SK-N-SH treated with all-trans-retinoic acid at 6 μM for 48 hours (cell line): Measurements from ENCODE around the gene CCDC146.

ENCODE experiments used
- ATAC-seq: fragments of 200-7000 bp; cut with Tn5 transposase; 3 replicates; pipeline ENCODE4 v1.9.1; 2020; ENCODE audit warnings: mild to moderate bottlenecking, moderate library complexity
- ARNTL ChIP-seq: fragments of 450-650 bp; formaldehyde crosslinking; IDR thresholded peaks from 2 replicates; pipeline ENCODE4 v1.5.0; 2020; ENCODE audit warnings: low read depth, mild to moderate bottlenecking, moderate library complexity, borderline replicate concordance
- BACH2 ChIP-seq: fragments of 250-450 bp; sonication (Bioruptor Pico); IDR thresholded peaks from 2 replicates; pipeline ENCODE4 v1.9.0; 2021; ENCODE audit warnings: mild to moderate bottlenecking, borderline replicate concordance
- CSDC2 ChIP-seq: fragments of 250-450 bp; sonication (Bioruptor Pico); IDR thresholded peaks from 2 replicates; pipeline ENCODE4 v1.5.0; 2020; ENCODE audit warnings: mild to moderate bottlenecking, moderate library complexity
- CSRNP3 ChIP-seq: fragments of 250-450 bp; sonication (Bioruptor Pico); IDR thresholded peaks from 2 replicates; pipeline ENCODE4 v1.5.1; 2021; ENCODE audit warnings: mild to moderate bottlenecking, moderate library complexity
- ESRRG ChIP-seq: fragments of 250-450 bp; sonication (Bioruptor Pico); IDR thresholded peaks from 2 replicates; pipeline ENCODE4 v1.6.1; 2021; ENCODE audit warnings: mild to moderate bottlenecking
- GLIS3 ChIP-seq: fragments of 250-450 bp; sonication (Bioruptor Pico); IDR thresholded peaks from 2 replicates; pipeline ENCODE4 v1.5.0; 2020; ENCODE audit warnings: mild to moderate bottlenecking, moderate library complexity
- ISL1 ChIP-seq: fragments of 250-450 bp; sonication (Bioruptor Pico); IDR thresholded peaks from 2 replicates; pipeline ENCODE4 v2.1.2; 2022; ENCODE audit warnings: mild to moderate bottlenecking, moderate library complexity
- PATZ1 ChIP-seq: fragments of 250-450 bp; sonication (Bioruptor Pico); IDR thresholded peaks from 2 replicates; pipeline ENCODE4 v1.8.0; 2020; ENCODE audit warnings: mild to moderate bottlenecking, moderate library complexity, borderline replicate concordance
- POU6F1 ChIP-seq: fragments of 250-450 bp; sonication (Bioruptor Pico); IDR thresholded peaks from 2 replicates; pipeline ENCODE4 v1.8.0; 2021; ENCODE audit warnings: low read depth, mild to moderate bottlenecking, moderate library complexity, borderline replicate concordance
- PPARA ChIP-seq: fragments of 250-450 bp; sonication (Bioruptor Pico); IDR thresholded peaks from 2 replicates; pipeline ENCODE4 v1.5.0; 2020; ENCODE audit warnings: mild to moderate bottlenecking, borderline replicate concordance
- RARB ChIP-seq: fragments of 250-450 bp; sonication (Bioruptor Pico); IDR thresholded peaks from 2 replicates; pipeline ENCODE4 v1.8.0; 2021; ENCODE audit warnings: mild to moderate bottlenecking, moderate library complexity
- SNAI2 ChIP-seq: fragments of 250-450 bp; sonication (Bioruptor Pico); IDR thresholded peaks from 2 replicates; pipeline ENCODE4 v1.5.0; 2020; ENCODE audit warnings: mild to moderate bottlenecking, moderate library complexity
- TCF4 ChIP-seq: fragments of 250-450 bp; sonication (Bioruptor Pico); IDR thresholded peaks from 2 replicates; pipeline ENCODE4 v1.8.0; 2021; ENCODE audit warnings: mild to moderate bottlenecking, moderate library complexity, borderline replicate concordance
- TOX ChIP-seq: fragments of 250-450 bp; sonication (Bioruptor Pico); IDR thresholded peaks from 2 replicates; pipeline ENCODE4 v1.8.0; 2021; ENCODE audit warnings: mild to moderate bottlenecking, moderate library complexity, borderline replicate concordance
- TSHZ2 ChIP-seq: fragments of 250-450 bp; sonication (Bioruptor Pico); IDR thresholded peaks from 2 replicates; pipeline ENCODE4 v1.5.0; 2020; ENCODE audit warnings: mild to moderate bottlenecking, moderate library complexity
- ZC3H10 ChIP-seq: fragments of 250-450 bp; sonication (Bioruptor Pico); IDR thresholded peaks from 2 replicates; pipeline ENCODE4 v1.5.1; 2021; ENCODE audit warnings: mild to moderate bottlenecking, moderate library complexity
- ZFP3 ChIP-seq: fragments of 250-450 bp; sonication (Bioruptor Pico); IDR thresholded peaks from 2 replicates; pipeline ENCODE4 v1.5.0; 2020; ENCODE audit warnings: mild to moderate bottlenecking, moderate library complexity
- ZFP30 ChIP-seq: fragments of 450-650 bp; formaldehyde crosslinking; IDR thresholded peaks from 2 replicates; pipeline ENCODE4 v1.5.0; 2022; ENCODE audit warnings: mild to moderate bottlenecking, moderate library complexity
- ZNF565 ChIP-seq: fragments of 450-650 bp; formaldehyde crosslinking; conservative IDR thresholded peaks from 2 replicates; pipeline ENCODE4 v1.5.0; 2020; ENCODE audit warnings: low read depth, mild to moderate bottlenecking, moderate library complexity
- ZNF70 ChIP-seq: fragments of 450-650 bp; formaldehyde crosslinking; IDR thresholded peaks from 2 replicates; pipeline ENCODE4 v1.5.0; 2020; ENCODE audit warnings: mild to moderate bottlenecking, moderate library complexity
- ZNF8 ChIP-seq: fragments of 450-650 bp; formaldehyde crosslinking; IDR thresholded peaks from 2 replicates; pipeline ENCODE4 v1.5.0; 2020; ENCODE audit warnings: mild to moderate bottlenecking, moderate library complexity
- TF ChIP-seq, protein P1 (sequence below): fragments of 250-450 bp; sonication (Bioruptor Pico); IDR thresholded peaks from 2 replicates; pipeline ENCODE4 v1.5.1; 2020; ENCODE audit warnings: low read depth, mild to moderate bottlenecking, moderate library complexity

Gene CCDC146

DNA sequence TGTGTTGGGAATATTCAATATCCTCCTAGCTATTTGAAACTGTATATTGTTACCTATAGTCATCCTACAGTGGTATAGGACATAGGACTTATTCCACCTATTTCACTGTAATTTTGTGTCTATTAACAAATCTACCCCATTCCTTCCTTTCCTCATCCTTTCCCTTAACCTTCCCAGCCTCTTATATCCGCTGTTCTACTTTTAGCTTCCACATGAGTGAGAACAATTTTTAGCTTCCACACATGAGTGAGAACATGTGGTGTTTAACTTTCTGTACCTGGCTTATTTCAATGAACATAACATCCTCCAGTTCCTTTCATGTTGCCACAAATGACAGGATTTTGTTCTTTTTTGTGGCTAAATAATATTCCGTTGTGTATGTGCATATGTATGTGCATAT is 173.1 kb downstream of the CCDC146 start:
- TF ChIP-seq CSDC2 (CRISPR knock-in tag) (no peak), ARNTL (CRISPR knock-in tag) (no peak), PATZ1 (CRISPR knock-in tag) (no peak), RARB (no peak), PPARA (CRISPR knock-in tag) (no peak), GLIS3 (CRISPR knock-in tag) (no peak), ESRRG (CRISPR knock-in tag) (no peak), ZFP30 (no peak), TCF4 (CRISPR knock-in tag) (no peak), ZNF70 (CRISPR knock-in tag) (no peak), ISL1 (CRISPR knock-in tag) (no peak), ZC3H10 (CRISPR knock-in tag) (no peak), TSHZ2 (CRISPR knock-in tag) (no peak), TOX (CRISPR knock-in tag) (no peak), CSRNP3 (CRISPR knock-in tag) (no peak)
- TF ChIP-seq, protein P1, sequence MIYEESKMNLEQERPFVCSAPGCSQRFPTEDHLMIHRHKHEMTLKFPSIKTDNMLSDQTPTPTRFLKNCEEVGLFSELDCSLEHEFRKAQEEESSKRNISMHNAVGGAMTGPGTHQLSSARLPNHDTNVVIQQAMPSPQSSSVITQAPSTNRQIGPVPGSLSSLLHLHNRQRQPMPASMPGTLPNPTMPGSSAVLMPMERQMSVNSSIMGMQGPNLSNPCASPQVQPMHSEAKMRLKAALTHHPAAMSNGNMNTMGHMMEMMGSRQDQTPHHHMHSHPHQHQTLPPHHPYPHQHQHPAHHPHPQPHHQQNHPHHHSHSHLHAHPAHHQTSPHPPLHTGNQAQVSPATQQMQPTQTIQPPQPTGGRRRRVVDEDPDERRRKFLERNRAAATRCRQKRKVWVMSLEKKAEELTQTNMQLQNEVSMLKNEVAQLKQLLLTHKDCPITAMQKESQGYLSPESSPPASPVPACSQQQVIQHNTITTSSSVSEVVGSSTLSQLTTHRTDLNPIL (CRISPR knock-in tag) = no peak
- no peak for ATAC-seq

- ATAC-seq = no peak
- TF ChIP-seq ISL1 (CRISPR knock-in tag) (no peak), ZC3H10 (CRISPR knock-in tag) (no peak), RARB (no peak), ZNF565 (CRISPR knock-in tag) (no peak), PATZ1 (CRISPR knock-in tag) (no peak), GLIS3 (CRISPR knock-in tag) (no peak), ZFP30 (no peak), CSDC2 (CRISPR knock-in tag) (no peak), SNAI2 (CRISPR knock-in tag) (no peak), ARNTL (CRISPR knock-in tag) (no peak), POU6F1 (CRISPR knock-in tag) (no peak), ZNF8 (CRISPR knock-in tag) (no peak), TCF4 (CRISPR knock-in tag) (no peak), ZNF70 (CRISPR knock-in tag) (no peak), CSRNP3 (CRISPR knock-in tag) (no peak), ZFP3 (CRISPR knock-in tag) (no peak), TSHZ2 (CRISPR knock-in tag) (no peak), BACH2 (CRISPR knock-in tag) (no peak)
These were observed 184.0 kb downstream of the CCDC146 start for GRCh38 chr7:77306231-77307067.
